Jurkat, Clone E6-1 (cell line): ENCODE results near the gene TOX2.

Experiments used
- DNase-seq: peaks from one replicate; pipeline ENCODE4 v3.0.0-alpha.2; 2011; ENCODE audit warnings: low read depth, low spot score
- H3K4me3 ChIP-seq: 2 replicates; pipeline ENCODE4 v1.5.1; 2011; ENCODE audit warnings: mild to moderate bottlenecking, low read length, control low read depth, moderate library complexity

Gene TOX2

DNA sequence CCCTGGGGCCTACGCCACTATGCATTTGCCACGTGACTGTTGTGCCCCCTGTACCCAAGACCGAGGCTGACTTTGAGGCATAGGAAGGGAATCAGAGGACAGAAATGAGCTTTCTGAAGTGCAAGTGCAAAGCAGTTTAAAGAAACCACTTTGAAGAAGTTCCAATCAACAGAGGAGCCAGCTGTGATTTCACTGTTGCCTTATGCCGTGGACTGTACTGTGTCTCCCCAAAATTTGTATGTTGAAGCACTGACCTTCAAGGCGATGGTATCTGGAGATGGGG lies 161.2 kb downstream of the TOX2 start:
- DNase-seq = no peak
- no peak overlapping the region for H3K4me3 ChIP-seq

- no peak overlapping the region for H3K4me3 ChIP-seq
- no peak for DNase-seq
These were observed 164.6 kb downstream of the TOX2 start for GRCh38 chr20:44079291-44079690.

DNA sequence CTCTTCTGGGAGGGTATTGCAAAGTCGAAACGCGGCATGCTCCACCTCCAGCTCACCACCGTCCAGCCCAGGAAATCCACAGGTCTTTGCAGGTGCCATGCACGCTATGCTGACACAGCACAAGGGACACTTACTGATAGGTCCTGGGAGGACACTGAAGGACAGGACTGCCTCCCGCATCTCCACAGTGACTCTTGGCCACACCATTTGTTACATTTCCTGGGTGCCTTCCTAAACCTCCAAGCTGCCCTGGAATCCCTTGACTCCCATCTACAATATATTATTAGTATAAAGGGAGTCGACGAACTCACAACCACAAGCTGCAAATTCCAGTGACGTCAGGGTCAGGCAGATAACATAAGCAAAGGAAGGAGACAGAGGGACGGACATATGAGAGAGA lies 165.4 kb downstream of the TOX2 start:
- no peak overlapping the region for H3K4me3 ChIP-seq
- DNase-seq = no peak

GRCh38 chr20:44080646-44081267 lies 166.1 kb downstream of the TOX2 start:
- DNase-seq = peak; percentile 67

GRCh38 chr20:44081476-44081875 lies 166.8 kb downstream of the TOX2 start:
- no peak for DNase-seq
- H3K4me3 ChIP-seq = no peak overlapping the region

More at GRCh38 chr20:44080646-44081267, 166.1 kb downstream of the TOX2 start:
- H3K4me3 ChIP-seq = no peak overlapping the region

DNA sequence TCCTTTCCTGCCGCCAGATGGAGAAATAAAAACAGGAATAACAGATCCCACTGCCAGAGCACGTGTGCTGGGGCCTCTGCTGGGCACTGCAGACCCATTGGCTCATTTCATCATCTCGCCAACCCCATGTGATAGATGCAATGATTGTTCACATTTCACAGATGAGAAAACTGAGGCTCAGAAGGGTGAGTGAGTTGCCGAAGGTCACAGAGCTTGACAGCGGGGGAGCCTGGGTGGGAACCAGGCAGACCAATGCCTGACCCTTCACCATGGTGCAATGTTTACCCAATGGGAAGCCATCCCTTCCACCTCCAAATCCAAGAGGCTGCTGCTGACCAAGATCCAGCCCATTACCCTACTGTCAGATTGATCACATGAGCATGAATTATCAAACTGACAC lies 167.2 kb downstream of the TOX2 start:
- no peak overlapping the region for H3K4me3 ChIP-seq
- no peak for DNase-seq

DNA sequence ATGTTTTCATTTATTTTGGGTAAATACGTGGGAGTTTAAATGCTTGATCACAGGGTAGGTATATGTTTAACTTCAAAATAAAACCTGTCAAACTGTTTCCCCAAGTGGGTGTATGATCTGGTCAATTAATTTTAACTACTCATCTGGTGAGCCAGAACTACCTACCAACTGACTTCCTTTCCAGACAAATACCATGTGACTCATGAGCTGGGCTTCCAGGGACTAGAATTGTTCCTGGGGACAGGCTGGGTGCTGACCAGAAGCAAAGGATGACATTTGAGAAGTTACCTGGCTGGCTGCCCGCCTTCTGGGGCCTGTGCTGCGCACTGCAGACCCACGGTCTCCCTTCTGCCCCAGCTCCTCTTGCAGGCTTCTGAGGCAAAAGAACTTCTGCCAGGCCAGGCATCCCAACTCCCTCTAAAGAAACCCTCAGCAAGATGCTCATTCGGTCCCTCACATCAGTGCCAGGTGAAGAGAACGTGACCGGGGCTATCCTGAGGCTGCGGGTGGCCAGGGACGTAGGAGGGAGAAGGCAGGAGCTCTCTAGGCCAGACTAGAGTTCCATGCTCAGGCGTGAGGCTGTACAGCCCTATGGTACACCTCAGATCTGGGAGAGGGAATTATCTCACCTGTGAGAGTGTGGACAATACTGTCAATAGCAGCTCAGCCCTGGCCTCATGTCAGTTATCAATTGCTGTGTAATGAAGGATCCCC lies 168.7 kb downstream of the TOX2 start:
- H3K4me3 ChIP-seq = no peak overlapping the region
- no peak for DNase-seq

- no peak for DNase-seq
- no peak overlapping the region for H3K4me3 ChIP-seq
These were observed 169.8 kb downstream of the TOX2 start for GRCh38 chr20:44084439-44084838.

- no peak for DNase-seq
These were observed 170.2 kb downstream of the TOX2 start for GRCh38 chr20:44084891-44085290.

GRCh38 chr20:44085616-44086434 lies 171.2 kb downstream of the TOX2 start:
- no peak for DNase-seq
- H3K4me3 ChIP-seq = no peak overlapping the region

More at GRCh38 chr20:44084891-44085290, 170.2 kb downstream of the TOX2 start:
- no peak overlapping the region for H3K4me3 ChIP-seq

DNA sequence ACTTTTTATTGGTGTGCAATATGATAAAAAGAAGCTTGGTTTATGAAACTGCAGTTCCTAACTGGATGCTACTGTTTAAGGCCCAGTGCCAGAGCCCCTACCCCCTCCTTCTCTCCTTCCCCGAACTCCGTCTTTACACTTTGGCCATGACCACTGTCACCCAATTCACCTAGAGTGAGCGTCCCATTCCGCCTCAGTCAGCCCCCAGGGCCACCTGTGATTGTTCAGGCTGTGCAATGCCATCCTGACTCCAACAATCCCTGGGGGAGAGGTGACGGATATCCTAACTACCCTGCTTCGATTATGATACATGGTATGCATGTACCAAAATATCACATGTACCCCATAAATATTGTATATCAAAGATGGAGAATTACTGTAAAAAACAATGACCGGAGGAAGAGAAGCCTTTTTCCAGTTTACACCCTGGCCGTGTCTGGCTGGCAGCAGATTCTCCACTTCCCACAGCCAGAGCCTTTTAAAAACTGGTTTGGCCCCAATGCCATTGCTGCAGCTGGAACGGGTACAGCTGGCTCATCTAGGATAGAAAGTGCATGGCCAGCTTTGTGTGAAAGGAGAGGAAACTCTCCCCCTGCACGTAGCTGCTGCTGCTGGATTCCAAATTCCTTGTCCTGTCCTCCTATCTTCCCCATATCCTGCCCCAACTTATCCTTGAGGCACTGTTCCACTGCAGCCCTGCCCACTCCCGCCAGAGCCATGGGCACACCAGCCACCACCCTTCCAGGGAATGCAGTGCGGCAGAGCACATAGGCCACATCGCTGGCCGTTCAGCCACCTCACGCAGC lies 172.6 kb downstream of the TOX2 start:
- DNase-seq = no peak
- no peak overlapping the region for H3K4me3 ChIP-seq

DNA sequence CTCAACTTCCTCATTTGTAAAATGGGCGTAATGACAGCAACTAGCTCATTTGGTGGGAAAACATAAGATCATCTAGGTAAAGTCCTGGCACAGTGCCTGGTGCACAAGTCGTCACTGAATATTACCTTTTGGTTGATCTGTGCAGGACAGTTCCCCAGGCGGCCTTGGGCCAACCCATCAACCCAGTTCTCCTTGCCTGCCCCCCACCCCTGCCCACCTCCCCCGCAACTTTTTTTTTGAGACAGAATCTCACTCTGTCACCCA lies 173.1 kb downstream of the TOX2 start:
- no peak overlapping the region for H3K4me3 ChIP-seq
- no peak for DNase-seq

DNA sequence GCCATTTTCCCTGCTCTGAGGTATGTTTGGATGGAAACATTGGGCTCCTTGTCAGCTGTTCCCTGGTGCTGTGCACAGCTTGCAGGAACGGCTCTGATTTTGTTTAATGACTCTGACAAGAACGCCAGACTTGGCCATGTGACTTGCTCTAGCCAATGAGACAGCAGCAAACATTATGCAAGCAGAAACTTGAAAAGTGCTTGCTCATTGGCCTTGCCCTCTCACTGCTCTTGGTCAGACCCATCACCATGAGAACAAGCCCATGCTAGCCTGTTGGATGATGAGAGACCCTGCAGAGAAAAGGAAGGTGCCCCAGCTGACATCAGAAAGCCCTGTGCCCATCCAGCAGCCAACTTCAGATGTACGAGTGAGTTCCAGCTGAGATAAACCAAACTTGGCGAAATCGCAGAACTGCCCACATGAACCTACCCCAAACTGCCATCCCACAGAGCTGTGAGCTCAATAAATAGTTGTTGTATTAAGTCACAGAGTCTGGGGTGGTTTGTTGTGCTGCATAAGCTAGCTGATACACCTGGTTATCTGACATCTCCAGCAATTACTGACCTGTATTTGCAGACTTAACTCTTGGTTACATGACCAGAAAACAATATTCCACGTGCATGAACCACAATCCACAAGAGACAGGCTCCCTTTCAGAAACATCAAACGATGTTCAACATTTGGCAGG lies 175.5 kb downstream of the TOX2 start:
- 0 out of 2 replicates have a peak overlapping the region, but pooled peaks have one; percentile 4 for H3K4me3 ChIP-seq
- peak; percentile 57 for DNase-seq

- no peak overlapping the region for H3K4me3 ChIP-seq
- DNase-seq = no peak
These were observed 176.4 kb downstream of the TOX2 start for GRCh38 chr20:44091026-44091425.

- DNase-seq = peak; percentile 57
- H3K4me3 ChIP-seq = no peak overlapping the region
These were observed 178.0 kb downstream of the TOX2 start for GRCh38 chr20:44092551-44093248.

DNA sequence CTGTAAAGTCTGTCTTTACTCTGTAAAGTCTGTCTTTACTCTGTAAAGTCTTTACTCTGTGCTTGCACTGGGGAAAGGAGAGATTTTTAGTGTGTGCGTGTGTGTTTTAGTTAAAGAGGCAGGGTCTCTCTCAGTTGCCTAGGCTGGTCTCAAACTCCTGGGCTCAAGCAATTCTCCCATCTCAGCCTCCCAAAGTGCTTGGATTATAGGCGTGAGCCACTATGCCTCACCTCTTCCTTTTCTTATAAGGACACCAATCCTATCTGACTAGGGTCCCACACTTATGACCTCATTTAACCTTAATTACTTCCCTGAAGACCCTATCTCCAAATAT lies 178.6 kb downstream of the TOX2 start:
- H3K4me3 ChIP-seq = no peak overlapping the region
- DNase-seq = no peak

DNA sequence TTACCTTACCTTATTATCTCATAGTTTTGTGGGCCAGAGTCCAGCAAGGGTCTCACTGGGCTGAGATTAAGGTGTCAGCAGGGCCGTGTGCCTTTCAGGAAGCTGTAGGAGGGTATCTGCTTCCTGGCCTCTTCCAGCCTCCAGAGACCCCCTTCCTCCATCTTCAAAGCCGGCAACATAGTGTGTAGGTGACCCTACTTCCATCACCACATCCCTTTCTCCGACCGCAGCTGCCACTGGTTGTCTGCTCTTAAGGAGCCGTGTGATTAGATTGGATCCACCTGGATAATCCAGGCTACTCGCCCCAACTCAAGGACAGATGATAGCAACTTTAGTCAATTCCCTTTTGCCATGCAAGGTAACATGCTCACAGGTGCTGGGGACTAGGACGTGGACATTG lies 181.2 kb downstream of the TOX2 start:
- DNase-seq = no peak
- H3K4me3 ChIP-seq = no peak overlapping the region

DNA sequence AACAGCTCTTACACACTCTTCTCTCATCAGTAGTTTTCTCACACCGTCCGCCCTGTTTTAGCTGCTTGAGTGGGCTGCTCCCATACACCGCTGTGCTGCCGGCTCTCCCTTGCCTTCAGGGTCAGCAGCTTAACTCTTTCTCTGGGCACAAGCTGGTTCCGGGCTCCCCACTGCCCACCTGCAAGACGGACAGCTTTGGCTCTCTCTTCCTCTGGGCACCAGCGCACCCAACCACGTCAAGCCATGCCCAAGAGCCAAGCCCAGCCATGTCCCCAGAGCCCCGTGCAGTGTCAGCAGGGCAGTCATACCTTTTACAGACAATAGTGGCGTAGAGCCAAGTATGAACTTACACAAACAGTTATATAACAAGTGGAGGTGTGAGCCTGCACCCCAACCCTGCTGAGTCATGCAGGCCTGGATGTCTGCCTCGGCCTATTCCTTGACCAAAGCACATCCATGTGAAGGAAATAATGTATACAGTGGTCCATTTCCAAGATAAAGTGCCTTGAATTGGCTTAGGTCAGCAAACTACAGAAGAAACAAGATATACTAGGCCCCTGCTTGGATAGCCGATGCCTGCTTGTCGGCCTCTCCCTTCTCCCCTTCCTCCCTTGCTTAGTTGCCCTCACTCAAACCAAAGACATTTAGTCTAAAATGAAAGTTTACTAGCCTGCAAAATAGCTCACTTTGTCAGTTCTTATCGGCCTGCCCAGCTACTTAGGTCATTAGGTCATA lies 183.0 kb downstream of the TOX2 start:
- H3K4me3 ChIP-seq = no peak overlapping the region
- DNase-seq = no peak
